ENCODE measurements around the gene GPR149.
A peak's percentile ranks its signal among the peaks of the same experiment; 100 is the strongest.
"Not testable (repeated sequence)": the region's sequence is repeated elsewhere in the genome, so short reads cannot be mapped to it uniquely, and the experiment has no call there.

GPR149 gene, protein sequence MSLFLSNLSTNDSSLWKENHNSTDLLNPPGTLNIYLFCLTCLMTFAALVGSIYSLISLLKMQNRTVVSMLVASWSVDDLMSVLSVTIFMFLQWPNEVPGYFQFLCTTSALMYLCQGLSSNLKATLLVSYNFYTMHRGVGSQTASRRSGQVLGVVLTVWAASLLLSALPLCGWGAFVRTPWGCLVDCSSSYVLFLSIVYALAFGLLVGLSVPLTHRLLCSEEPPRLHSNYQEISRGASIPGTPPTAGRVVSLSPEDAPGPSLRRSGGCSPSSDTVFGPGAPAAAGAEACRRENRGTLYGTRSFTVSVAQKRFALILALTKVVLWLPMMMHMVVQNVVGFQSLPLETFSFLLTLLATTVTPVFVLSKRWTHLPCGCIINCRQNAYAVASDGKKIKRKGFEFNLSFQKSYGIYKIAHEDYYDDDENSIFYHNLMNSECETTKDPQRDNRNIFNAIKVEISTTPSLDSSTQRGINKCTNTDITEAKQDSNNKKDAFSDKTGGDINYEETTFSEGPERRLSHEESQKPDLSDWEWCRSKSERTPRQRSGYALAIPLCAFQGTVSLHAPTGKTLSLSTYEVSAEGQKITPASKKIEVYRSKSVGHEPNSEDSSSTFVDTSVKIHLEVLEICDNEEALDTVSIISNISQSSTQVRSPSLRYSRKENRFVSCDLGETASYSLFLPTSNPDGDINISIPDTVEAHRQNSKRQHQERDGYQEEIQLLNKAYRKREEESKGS

GRCh38 chr3:154430014-154430413 lies at the start of gene GPR149:
Gene GPR149 (minus strand): TSS chr3:154430190. CDS start chr3:154429615, 575 bp downstream.
- peak; percentile 76 for DNase-seq

- no peak for DNase-seq
Measured at GRCh38 chr3:154473769-154474168, 43.8 kb upstream of the GPR149 start.

DNA sequence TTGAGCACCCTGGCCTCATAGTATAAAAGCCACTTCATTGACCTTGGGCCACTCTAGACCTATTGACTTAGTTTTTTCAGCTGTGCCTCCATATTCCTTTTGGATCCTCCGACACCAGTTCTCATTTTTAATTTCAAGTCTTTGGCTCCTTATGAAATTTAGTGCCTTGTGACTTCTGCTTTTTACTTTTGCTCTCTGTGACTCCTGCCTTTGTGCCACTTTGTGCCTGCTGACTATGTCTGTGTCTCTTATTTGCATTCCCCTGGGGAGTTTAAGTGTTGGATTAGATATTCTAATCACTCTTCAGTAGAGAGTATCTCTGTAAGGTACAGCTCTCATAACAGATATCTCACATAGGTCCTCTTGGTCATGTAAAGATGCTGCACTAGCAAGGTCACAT lies 39.6 kb upstream of the GPR149 start:
- DNase-seq: no peak

DNA sequence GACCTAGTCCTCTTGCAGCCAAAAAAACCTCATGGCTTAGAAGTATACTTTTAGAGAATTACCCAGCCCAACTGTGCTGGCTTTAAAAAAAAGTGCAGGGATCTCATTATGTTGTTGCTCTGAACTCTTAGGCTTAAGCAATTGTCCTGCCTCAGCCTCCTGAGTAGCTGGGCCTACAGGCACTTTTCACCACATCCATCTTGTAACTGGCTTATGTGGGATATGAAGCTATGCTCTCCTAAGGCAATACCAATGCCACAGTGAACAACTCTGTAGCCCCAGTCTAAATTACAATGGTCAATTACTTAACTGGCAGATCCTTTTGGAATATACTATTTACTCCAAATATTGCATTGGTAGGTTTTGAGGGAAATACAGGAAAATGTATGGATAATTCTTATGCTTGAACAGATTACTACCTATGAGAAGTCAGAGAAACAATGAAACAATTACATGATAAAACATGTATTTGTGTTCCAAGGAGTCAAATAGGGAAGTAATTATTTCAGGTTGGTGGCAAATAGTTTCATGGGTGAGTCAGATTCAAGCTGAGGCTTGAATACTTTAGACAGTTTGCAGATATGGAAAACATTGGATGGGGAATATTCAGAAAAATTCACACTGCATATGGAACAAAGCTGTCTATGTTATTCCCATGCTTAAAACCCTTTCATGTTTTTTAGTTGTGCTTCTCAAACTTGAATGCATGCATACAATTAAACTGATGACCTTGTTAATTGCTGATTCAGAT lies 34.6 kb upstream of the GPR149 start:
- DNase-seq: no peak

DNA sequence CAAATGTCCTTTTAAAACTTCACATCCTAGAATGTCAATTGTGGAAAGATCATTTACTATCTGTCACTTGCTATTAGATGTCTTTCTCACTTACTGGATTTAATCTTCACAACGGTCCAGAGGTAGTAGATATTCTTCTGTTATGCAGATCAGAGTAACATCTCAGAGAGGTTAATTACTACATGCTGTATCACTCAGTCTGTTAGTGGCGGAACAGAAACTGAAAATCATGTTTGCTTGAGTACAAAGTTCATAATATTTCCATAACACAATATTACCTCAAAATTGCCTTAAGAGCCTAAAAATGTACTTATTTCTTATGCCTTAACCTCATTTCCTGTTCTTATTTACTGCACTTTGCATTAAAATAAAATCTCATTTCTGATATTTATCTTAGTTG lies 28.6 kb upstream of the GPR149 start:
- no peak for DNase-seq

DNA sequence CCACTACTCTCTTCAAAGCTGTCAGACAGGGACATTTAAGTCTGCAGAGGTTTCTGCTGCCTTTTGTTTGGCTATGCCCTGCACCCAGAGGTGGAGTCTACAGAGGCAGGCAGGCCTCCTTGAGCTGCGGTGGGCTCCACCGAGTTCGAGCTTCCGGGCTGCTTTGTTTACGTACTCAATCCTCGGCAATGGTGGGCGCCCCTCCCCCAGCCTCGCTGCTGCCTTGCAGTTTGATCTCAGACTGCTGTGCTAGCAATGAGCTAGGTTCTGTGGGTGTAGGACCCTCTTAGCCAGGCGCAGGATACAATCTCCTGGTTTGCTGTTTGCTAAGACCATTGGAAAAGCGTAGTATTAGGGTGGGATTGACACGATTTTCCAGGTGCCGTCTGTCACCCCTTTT lies 9.1 kb upstream of the GPR149 start:
- DNase-seq: not testable (repeated sequence)

- no peak for DNase-seq
Measured at GRCh38 chr3:154431043-154431442, 1.1 kb upstream of the GPR149 start.

GRCh38 chr3:154428286-154429206 lies 1.4 kb downstream of the GPR149 start:
- peak; percentile 60 for DNase-seq

DNA sequence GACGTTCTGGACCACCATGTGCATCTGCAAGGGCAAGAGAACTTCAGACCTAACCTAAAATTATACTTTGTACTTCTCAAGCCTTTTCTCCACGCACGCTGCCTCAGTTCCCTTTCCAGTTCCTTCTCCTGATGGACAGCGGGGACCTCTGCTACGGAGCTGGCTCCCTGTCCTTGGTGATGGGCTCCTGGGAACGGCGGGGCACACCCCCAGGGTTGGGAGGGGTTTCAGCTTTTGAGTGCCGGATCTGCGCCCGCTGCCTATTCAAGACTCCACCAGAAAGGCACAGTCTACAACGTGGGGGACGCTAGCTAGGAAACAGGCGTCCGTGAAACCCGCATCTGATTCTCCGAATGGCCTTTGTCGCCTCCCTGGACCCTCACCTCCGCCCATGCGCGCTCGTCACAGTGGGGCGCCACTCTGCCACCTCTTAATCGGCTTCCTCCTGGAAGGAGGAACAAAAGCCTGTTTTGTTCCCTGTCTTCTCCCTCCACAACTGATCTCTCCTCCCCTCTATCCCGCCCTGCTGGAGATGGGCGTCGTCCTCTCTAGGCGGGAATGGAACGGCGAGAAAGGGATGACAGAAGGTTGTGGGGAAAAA lies 2.2 kb downstream of the GPR149 start:
- peak; percentile 72 for DNase-seq

DNA sequence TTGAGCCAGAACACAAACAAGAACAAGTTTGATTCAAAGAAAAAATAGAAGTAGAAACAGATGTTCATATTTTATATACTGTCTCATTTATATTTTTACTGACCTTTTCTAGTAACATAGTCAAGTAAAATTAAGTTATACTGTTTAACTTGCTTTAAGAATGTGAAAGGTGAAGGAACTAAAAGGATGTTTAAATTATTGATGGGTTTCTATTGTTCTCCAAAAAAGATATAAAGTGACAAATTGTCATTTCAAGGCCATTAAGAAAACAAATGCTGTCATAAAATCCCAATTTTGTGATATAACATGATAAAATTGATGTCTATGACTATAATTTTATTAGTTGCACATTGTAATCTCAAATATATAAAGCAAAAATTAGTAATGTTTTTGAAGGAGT lies 7.3 kb downstream of the GPR149 start:
- no peak for DNase-seq

DNA sequence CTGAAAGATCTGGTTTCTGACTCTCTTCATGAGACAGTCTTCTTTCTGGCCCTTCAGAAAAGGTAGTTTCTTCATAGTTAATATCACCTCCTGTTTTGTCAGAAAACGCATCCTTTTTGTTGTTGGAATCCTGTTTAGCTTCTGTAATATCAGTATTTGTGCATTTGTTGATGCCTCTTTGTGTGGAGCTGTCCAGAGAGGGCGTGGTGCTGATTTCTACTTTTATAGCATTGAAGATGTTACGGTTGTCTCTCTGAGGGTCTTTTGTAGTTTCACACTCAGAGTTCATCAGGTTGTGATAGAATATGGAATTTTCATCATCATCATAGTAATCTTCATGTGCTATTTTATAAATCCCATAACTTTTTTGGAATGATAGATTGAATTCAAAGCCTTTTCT lies 8.9 kb downstream of the GPR149 start:
- no peak for DNase-seq

DNA sequence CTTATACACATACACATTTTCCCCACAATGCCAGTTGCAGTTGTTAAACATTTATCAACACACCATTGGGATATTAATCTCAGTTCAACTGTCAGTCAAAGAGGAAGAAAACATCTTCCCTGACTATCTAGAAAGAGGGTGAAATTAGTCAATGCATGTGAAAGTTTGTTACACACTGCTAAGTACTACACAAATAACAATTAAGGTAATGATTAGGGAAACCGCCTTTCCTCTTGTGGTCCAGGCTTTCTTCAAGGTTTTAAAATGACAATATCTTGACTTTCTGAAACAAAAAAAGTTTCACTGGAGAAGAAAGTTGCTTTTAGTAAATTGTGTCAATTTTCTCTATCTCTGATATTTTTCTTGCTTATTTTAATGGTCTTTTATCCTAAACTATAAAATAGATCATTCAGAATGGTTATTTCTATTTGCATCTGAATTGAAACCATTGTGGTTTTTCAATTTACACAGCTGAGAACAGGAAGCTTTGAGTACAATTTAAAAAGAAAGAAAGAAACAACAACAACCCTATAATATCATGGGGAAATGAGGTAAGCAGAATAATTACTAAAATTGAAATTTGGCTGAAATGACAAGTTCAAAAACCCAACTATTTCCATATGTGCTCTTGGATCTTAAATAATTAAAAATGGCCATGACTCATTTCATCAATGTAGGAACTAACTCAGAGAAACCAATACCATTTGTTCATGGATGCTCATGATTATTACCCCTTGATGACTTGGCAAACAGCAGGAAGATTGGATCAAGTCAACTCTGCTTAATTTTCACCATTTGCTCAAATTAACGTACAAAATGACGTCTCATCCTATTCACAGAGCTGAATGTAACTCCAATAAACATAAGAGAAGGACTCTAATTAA lies 31.7 kb downstream of the GPR149 start:
- no peak for DNase-seq

DNA sequence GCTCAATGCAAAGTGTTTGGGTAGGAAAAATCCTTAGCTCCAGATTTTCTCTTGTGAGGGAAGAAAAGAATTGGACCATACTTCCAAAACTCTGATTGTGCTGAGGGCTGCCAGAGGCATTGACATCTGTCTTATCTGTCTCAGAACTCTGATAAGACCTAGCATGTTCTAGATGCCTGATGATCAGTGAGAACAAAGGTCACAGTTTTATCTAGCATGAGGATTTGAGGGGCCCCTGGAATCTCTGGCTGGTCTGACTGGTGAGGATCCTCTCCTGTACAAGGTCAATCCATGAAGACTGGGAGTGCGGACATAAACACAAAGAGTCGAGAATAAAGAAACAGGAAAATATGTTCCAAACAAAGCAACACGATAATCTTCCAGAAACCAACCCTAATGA lies 40.1 kb downstream of the GPR149 start:
- DNase-seq: no peak

GRCh38 chr3:154384479-154384878 lies 45.5 kb downstream of the GPR149 start:
- no peak for DNase-seq

GRCh38 chr3:154378311-154378710 lies 51.7 kb downstream of the GPR149 start:
- DNase-seq: no peak

DNA sequence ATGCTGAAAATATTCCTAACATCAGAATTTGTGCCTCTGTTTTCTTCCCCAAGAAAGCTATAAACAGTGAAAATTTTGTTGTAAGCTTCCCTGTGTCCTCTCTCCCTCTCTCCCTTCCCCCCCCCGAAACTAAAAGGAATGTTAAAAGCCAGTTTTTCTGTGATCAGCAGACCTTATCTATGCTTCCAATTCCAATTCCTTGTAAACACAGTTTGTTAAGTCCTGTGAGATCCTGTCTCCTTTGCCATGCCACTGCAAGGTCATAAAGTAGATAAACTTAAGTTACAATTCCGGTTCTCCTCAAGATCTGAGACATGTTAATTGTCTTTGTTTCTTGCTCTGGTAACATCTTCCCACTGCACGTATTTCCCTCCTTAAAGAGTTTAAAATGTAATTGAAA lies 62.8 kb downstream of the GPR149 start:
- DNase-seq: no peak

DNA sequence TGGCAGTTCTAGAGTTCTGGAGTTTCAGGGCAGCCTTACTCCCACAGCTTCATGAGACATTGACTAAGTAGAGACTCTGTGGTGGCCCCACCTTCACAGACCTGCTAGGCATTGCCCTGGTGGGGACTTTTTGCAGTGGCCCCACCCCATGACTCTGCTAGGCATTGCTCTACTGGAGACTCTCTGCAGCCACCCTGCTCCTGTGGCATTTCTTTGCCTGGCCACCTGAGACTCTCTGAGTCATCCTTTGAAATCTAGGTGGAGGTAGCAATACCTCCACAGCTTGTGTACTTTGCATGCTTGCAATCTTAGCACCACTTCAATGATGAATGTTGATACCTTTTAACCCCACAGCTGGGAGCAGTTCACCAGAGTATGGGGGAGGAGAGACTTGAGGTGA lies 65.1 kb downstream of the GPR149 start:
- no peak for DNase-seq

DNA sequence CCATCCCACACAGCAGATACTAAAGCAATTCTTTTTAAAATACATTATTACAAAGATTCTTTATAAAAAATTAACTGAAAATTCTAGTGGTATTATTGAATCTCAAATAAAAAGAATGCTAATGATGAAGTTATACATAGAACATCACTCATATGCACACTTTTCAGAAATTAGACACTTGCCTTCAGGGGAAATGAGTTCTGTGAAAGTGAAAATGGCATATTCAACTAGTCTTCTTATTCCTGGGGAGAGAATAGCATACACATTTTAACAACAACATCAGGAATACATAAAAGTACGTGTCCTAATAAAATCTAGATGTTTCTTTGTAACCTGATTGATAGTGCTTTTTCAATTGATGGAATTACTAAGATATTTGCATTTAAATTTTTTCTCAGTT lies 68.9 kb downstream of the GPR149 start:
- no peak for DNase-seq

- DNase-seq: no peak
Measured at GRCh38 chr3:154356009-154356408, 74.0 kb downstream of the GPR149 start.

GRCh38 chr3:154349223-154349622 lies 80.8 kb downstream of the GPR149 start:
- DNase-seq: no peak

Data from NCI-H82 (cell line).